Body of pancreas (tissue), 4 donors: ENCODE results near the gene LRRK1.

Experiments used
- CTCF ChIP-seq, 7 experiments: fragments of 450-650 bp in 4 of 7; fragments of 200-600 bp in 3 of 7; sonication (generic) in 3 of 7; IDR thresholded peaks; one replicate each; pipeline ENCODE4 v1.5.1; 2016 to 2019; ENCODE audit warnings: antibody characterized with exemption in 7 of 7
- POLR2A ChIP-seq, 3 donors: fragments of 450-650 bp; IDR thresholded peaks; one replicate each; pipeline ENCODE4 v1.6.1; 2016; ENCODE audit warnings: antibody characterized with exemption in 3 of 3, mild to moderate bottlenecking in 2 of 3

GRCh38 chr15:101068523-101068960 lies 149.4 kb downstream of the LRRK1 start:
- TF ChIP-seq POLR2A (IDR thresholded peaks at IDR 0.05) (no peak), CTCF (IDR thresholded peaks at IDR 0.05) (no peak)
